ENCODE measurements around the gene MROH2B.

DNA sequence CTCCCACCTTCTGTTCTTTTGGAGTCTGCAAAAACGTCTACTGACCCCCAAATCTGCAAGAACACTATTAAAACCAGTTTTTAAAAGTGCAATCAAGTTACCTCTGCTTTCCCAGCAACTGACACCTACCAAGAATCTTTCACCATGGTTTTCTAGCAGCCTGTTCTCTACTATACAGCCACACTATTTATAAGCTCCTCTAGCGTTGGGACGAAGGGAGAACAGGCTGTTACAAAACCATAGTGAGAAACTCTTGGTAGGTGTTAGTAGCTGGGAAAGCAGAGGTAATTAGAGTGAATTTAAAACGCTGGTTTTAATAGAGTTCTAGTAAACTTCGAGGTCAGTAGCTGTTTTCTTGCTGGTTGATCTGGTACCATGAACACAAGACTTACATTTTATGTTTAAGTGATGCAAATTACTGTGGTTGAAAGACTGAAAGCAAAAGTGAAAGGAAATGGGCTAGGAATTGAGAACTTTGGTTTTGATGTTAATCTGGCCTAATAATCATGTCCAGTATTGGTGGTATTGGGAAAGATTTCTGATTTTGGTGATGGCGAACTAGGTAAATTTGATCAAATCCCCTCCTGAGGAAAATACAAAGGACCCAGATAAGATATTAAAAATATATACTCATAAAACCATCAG, 5.3 kb downstream of the MROH2B start:
- no peak for TF ChIP-seq EZH2 (IDR thresholded peaks at IDR 0.05)
- TF ChIP-seq POLR2AphosphoS5 (IDR thresholded peaks at IDR 0.05; ENCODE audit: borderline replicate concordance, low read depth, low read length) = no peak
